ENCODE data around the gene SSNA1. TPM values are rescaled to one million over a fixed set of nuclear protein-coding genes. Genes with fewer than 3 reads are reported as not detected.

Gene SSNA1, protein sequence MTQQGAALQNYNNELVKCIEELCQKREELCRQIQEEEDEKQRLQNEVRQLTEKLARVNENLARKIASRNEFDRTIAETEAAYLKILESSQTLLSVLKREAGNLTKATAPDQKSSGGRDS
- total RNA-seq = 10 to 100 TPM; 56.7 to 68.8 TPM
- long read RNA-seq, transcript SSNA1-202 (2 exons, 1,170 nt) = major isoform, 32 of 68 reads
- long read RNA-seq, transcript SSNA1-201 (3 exons, 896 nt) = minor isoform, 23 of 68 reads
- long read RNA-seq, partial matches to known transcripts = 0 of 68 reads
- long read RNA-seq, other reads (novel, unspliced or antisense) = 8 of 68 reads

DNA sequence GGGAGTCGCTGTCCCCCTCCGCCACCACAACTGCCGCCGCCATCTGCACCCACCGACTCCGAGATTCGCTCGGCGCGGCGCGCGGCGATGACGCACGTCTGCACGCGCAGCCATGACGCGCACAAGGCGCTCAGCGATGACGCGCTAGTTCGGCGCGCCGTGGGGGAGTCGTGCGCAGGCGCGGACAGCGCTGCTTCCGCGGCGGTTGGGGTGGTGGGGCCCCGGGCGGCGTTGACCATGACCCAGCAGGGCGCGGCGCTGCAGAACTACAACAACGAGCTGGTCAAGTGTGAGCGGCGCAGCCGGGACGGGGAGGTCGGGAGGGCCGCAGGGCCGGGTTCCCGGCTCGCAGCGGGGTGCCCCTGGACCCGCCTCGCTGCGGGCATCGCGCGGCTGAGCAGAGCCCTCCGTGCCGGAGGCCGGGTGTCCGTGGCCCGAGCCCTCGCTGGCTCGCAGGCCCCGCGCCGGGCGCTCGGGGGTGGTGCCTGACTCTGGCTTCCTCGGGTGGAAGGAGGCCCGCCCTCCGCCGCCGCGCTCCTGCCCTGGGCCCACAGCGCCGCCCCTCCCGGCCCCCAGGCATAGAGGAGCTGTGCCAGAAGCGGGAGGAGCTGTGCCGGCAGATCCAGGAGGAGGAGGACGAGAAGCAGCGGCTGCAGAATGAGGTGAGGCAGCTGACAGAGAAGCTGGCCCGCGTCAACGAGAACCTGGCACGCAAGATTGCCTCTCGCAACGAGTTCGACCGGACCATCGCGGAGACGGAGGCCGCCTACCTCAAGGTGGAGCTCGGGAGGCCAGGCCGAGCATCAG, at the start of gene SSNA1, which contains the start of gene ANAPC2:
SSNA1 (plus strand) TSS at position 187 of the 807 bp plus-strand sequence; CDS start at position 238, 51 bp downstream.
ANAPC2 (minus strand) TSS at position 71 of the 807 bp plus-strand sequence; CDS start at position 43, 28 bp downstream.
- DNase-seq (peak; percentile 91 to 95), ATAC-seq (peak; percentile 78)
- intact Hi-C loops (cut with DNase I, micrococcal nuclease) = no loop called here

DNA sequence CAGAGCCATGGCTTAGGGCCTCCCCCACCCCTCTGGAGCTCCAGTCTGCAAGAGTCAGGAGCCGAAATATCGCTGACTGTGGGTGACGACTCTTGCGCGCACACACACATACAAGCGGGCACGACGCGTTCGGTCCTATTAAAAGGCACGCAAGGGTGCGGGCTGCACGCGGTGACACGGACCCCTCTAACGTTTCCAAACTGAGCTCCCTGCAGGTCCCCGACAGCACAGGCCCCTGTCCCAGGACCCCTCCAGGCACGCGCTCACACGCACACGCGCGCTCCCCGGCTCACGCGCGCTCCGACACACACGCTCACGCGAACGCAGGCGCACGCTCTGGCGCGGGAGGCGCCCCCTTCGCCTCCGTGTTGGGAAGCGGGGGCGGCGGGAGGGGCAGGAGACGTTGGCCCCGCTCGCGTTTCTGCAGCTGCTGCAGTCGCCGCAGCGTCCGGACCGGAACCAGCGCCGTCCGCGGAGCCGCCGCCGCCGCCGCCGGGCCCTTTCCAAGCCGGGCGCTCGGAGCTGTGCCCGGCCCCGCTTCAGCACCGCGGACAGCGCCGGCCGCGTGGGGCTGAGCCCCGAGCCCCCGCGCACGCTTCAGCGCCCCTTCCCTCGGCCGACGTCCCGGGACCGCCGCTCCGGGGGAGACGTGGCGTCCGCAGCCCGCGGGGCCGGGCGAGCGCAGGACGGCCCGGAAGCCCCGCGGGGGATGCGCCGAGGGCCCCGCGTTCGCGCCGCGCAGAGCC, 49.6 kb upstream of the SSNA1 start, which contains the start of gene GRIN1:
GRIN1 (plus strand) TSS at position 433 of the 746 bp plus-strand sequence. CDS start 333 bp downstream, outside the sequence.
- intact Hi-C loops (cut with DNase I, micrococcal nuclease) = no loop called here
- DNase-seq (no peak), ATAC-seq (peak; percentile 39)

DNA sequence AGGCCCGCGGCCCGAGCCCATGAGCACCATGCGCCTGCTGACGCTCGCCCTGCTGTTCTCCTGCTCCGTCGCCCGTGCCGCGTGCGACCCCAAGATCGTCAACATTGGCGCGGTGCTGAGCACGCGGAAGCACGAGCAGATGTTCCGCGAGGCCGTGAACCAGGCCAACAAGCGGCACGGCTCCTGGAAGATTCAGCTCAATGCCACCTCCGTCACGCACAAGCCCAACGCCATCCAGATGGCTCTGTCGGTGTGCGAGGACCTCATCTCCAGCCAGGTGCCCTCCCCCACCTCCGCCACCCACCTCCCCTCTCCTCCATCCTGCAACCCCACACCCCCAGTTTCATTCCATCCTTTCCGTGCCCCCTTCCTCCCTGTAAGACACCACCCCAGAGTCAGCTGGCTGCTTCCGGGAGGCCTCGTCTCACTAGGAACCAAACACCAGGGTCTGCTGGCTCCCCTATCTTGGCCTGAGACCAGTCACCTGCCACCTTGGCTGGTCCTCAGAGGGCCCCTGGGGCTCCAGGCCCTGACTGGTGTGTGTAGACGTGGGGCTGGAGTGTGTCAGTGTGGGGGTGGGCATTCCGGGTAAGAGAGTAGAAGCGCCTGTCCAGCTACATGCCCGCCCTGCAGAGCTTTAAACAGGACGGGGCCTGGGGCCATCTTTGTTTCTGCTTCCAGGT, 48.9 kb upstream of the SSNA1 start:
- DNase-seq = no peak
- no peak for ATAC-seq
- intact Hi-C loops (cut with DNase I, micrococcal nuclease) = loop anchor here in 1 of 2 donors (5.0 kb wide), 1 partner anchor 53 kb away; no protein-coding TSS in a partner anchor

DNA sequence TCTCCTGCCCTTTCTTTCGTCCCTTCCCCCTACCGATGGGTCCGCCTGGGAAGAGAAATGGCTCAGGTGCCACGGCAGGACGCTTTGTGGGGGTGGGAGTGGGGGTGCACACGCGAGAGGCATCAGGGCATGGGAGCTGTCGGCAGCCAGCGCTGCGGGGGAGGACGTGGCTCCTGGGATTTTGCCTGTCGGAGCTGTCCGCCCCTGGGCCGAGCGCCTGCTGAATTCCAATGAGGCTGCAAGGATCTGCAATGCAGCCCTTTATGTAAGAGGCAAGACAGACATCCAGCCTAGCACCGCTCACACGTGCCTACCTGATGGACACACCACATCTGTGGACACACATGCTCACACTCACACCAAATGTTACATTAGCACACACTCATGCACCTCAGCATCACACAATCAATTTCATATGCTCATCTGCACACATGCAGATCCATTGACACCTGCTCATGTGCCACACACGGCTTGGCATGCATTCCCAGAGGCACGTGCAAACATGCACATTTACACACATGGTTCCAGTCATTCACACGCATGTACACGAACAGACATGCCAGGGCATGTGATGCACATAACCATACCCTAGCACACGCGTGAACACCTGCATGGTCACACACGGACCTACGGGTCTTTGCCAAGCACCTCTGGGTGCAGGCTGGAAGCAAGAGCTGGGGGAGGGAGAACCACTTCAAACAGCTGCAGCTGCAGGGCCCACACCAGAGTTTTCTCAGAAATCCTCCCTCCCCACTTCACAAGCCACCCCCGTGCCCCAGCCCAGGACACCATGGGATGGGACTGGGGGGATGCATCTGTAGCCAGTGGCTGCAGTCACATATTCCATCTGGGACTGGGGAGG, 48.1 kb upstream of the SSNA1 start:
- ATAC-seq (no peak), DNase-seq (no peak)
- intact Hi-C loops (cut with DNase I, micrococcal nuclease) = loop anchor here in 1 of 2 donors (5.0 kb wide), 1 partner anchor 52 kb away; no protein-coding TSS in a partner anchor

DNA sequence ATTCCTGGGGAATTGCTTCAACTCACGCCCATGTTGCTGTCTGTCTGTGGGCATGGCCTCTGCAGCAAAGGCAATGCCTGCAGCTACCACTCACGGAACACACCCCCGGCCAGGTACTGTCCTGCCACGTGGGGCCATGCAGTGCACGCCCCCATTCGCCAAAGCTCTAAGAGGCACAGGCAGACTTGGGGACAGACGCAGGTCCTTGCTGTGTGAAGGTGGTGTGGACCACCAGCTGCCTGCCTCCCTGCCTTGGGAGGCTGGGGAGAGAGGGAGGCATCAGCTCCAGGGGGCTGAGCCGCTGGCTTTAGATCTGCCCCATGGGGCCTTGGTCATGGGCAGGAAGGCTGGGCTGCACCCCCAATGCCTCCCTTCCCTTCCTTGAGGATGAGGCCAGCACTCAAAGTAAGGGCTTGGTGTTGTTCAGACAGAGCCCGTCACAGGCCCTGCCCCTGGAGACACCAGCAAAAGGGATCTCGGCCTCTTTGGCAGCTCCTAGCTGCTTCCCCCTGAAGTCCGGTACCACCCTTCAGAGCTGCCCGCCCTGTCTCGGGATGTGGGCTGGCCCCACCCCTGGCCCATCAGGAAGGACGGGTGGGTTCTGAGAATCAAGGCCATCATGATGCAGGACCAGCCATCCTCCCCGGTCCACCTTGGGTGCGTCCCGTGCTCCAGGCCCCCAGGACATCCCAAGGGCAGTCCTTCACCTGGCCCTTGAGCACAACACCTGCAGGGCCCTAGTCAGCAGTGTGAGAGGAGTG, 47.2 kb upstream of the SSNA1 start:
- intact Hi-C loops (cut with DNase I, micrococcal nuclease) = loop anchor here in 1 of 2 donors (5.0 kb wide), 1 partner anchor 51 kb away; no protein-coding TSS in a partner anchor
- DNase-seq = no peak
- no peak for ATAC-seq

DNA sequence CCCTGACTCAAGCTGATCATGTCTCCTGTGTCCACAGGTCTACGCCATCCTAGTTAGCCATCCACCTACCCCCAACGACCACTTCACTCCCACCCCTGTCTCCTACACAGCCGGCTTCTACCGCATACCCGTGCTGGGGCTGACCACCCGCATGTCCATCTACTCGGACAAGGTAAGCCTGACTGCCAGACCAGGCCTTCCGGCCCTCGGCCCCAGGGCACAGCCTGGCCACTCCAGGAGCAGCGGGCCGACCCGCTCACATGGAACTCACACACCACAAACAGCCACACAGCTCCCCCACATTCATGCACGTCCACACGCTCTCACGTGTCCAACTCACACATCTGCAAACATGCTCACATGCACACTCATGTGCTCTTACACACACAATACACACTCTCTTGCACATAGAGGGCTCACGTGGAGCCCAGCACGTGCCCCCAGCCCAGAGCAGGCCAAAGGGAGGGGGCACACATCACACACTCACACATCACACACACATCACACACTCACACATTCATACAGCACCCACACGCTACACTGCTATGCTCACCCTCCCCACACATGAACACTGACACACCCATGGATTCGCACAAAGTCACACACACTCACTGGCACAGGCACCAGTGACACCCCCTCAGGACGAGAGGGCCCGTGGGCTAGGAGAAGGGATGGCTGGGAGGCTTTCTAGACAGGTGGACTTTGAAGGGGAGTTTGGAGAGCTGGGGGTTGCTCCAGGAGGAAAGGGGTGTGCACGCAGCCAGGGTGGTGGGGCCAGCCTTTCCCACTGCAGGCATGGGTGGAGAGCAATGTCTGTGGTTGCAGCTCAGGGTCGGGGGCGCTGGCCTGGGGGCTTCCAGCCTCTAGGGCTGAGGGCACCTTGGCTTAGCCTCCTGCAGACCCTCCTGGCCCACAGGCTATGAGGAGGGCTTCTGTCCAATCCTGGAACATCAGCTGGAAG, 46.2 kb upstream of the SSNA1 start:
- intact Hi-C loops (cut with DNase I, micrococcal nuclease) = loop anchor here in 1 of 2 donors (5.0 kb wide), 1 partner anchor 50 kb away; no protein-coding TSS in a partner anchor
- no peak for ATAC-seq
- DNase-seq = no peak

DNA sequence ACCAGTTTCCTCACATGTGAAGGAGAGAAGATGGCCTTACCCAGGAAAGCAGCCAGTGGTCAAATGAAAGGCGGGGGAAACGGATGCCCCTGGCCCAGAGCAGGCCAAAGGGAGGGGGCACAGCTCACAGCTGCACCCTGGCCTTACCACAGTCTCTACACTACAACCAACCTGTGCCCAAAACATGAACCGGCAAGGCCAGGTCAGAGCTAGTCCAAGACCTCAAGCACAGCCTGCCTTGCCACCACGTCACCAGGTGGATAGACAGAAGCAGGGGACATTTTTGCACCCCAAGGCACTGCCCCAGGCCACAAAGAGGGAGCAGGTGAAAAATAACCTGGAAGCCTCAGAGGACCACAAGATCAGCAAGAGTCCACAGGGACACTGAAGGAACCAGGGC, 45.0 kb upstream of the SSNA1 start:
- ATAC-seq = no peak
- intact Hi-C loops (cut with DNase I, micrococcal nuclease) = loop anchor here in 1 of 2 donors (5.0 kb wide), 1 partner anchor 49 kb away; no protein-coding TSS in a partner anchor

DNA sequence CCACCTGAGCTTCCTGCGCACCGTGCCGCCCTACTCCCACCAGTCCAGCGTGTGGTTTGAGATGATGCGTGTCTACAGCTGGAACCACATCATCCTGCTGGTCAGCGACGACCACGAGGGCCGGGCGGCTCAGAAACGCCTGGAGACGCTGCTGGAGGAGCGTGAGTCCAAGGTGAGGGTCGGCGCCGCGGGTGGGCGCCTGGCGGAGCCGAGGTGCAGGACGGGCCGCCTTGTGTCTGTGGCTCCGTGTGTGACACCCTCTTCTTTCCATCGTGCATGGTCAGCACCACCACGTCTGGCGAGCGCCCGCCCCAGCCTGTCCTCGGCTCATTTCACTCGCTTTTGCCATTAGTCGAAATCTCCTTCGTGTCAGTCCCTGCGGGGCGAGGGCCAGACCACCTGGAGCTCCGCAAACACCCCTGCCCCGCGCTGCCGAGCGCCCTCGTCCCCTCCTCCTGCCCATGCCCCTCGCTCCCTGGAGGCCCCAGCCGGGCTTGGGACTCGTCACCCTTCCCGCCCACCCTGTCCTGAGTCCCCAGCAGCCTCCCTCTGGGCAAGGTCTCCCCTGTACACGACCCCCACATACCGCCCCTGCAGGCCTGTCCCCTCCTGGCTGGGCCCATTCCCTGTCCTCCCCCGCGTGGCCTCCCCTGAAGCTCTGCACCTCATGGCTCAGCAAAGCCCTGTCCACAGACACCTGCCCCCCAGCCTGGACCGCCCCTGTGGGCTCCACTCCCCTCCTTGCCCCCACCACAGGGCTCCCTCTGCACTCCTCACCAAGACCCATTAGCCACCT, 42.5 kb upstream of the SSNA1 start:
- DNase-seq = no peak
- intact Hi-C loops (cut with DNase I, micrococcal nuclease) = no loop called here
- no peak for ATAC-seq

More for the DNA sequence above, 45.0 kb upstream of the SSNA1 start:
- DNase-seq = no peak

DNA sequence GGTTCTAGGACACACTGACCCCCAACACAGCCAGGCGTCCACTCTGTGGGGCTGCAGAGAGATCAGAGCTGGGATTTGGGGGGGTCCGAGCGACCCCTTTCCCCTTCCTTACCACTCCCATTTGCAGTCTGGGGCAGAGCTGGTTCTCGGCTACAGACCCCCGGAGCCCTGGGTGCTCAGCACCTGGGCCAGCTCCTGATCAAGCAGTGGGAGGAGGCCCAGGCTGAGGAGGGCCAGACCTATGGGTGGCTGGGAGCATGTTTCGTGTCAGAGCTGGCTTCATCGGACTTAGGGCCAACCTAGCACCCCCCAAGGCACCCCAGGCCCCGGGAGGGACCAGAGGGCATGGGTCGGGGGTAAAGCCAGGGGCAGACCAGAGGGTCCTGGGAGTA, 42.0 kb upstream of the SSNA1 start:
- ATAC-seq = no peak
- DNase-seq = no peak

DNA sequence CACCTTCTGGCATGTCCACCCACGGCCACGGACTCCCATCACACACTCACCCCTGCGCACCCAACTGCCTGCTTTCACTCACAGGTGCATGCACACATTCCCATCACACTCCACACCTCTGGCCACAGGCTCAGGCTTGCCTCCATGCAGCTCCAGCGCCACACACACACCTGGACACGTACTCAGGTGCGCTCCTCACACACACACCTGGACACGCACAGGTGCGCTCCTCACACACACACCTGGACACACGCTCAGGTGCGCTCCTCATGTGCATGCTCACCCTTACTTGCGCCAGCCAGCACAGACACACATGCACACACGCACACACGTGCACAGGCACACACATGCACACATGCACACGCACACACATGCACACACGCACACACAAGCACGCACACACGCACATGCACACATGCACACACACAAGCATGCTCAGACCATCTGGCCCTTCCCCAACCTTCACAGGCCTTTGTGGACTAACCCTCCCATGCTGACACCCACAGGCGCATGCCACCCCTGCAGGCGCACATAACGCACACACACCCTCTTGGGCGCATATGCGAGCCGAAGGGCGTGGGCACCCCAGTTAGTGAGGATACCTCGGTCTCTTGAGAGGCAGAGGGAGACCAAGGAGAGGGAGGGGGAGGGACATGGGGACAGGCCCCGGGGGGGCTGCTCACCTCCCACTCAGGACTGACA, 41.2 kb upstream of the SSNA1 start:
- ATAC-seq (no peak), DNase-seq (no peak)
- intact Hi-C loops (cut with DNase I, micrococcal nuclease) = no loop called here

More for the DNA sequence above, 42.0 kb upstream of the SSNA1 start:
- intact Hi-C loops (cut with DNase I, micrococcal nuclease) = no loop called here

DNA sequence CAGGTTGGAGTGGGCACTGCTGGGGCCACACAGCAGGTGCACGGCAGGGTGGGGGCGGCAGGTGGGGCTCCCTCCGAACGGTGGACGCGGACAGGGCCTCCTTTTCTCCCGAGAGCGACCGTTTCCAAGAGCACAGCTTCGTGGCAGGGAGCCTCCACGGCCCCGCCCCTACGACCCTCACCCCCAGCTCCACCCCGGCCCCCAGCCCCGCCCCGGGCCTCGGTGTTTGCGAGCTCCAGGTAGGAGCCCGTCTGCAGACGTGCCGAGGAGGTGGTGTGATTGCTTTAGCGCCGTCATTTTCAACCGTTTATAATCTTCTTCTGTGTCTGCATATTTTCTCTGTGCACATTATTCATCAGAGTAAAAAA, 40.7 kb upstream of the SSNA1 start:
- DNase-seq (no peak), ATAC-seq (no peak)
- intact Hi-C loops (cut with DNase I, micrococcal nuclease) = no loop called here

DNA sequence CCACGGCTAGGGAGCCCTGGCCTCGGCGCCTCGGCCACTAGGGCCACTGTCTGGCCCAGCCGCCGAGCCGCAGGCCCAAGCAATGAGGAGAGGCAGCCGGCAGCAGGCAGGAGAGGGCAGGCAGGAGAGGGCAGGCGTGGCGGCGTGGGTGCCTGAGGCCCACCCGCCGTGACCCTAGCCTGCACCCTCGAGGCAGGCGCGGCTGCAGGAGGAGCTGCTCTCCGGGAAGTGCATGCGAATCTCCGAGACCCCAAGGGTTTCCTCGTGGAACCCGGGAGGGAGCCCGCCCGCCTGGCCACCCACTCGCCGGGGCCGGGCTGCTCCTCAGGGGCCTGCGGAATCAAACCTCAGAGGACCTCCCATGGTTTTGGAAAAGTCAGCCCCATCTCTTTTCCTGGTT, 40.2 kb upstream of the SSNA1 start:
- intact Hi-C loops (cut with DNase I, micrococcal nuclease) = no loop called here
- ATAC-seq (no peak), DNase-seq (no peak)

DNA sequence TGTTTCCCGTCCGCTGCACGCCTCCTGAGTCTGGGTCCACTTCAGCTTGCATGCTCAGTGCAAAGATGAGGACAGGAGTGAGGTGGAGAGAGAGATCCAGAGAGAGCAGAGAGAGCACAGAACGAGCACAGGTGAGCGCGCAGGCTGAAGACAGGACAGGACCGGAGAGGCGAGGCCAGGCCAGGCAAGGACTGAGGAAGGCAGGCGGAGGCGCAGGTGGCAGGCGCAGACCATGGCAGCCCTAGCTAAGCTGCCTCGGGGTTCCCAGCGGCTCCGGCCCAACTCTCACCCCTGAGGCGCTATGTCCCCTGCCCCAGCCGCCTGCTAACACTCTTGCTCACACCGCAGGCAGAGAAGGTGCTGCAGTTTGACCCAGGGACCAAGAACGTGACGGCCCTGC, 39.8 kb upstream of the SSNA1 start:
- DNase-seq = no peak
- no peak for ATAC-seq
- intact Hi-C loops (cut with DNase I, micrococcal nuclease) = no loop called here

DNA sequence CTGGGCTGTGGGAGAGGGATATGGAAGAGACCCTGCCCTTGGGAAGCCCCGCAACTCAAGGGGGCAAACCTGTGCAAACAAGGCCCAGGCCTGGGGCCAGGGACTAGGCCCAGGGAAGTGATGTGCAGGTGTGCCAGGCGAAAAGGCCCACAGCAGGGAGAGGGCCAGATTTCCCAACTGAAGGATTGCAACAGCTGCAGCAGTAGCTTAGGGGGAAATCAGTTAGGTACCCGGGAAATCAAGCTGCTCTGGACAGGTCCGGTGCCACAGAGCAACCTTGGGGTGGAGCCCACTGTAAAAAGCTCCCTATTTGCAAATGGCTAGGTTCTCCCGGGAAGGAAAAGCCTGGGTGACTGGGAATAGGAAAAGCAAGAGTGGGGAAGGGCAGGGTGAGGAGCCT, 39.1 kb upstream of the SSNA1 start:
- intact Hi-C loops (cut with DNase I, micrococcal nuclease) = no loop called here
- ATAC-seq = no peak
- no peak for DNase-seq

Data from left colon (tissue), 2 donors.